HG02610 (cell line): ENCODE results near the gene PLEKHJ1.
"Not testable (repeated sequence)": the region's sequence is repeated elsewhere in the genome, so short reads cannot be mapped to it uniquely, and the experiment has no call there.

Experiments
- ATAC-seq: cut with Tn5 transposase; IDR thresholded peaks from one replicate; pipeline ENCODE4 v1.9.1; 2021; ENCODE audit warnings: mild to moderate bottlenecking, moderate library complexity; ENCODE audit not compliant: unreplicated experiment

The PLEKHJ1 gene

GRCh38 chr19:2201473-2202148 is 34.5 kb downstream of the PLEKHJ1 start:
- no peak for ATAC-seq

GRCh38 chr19:2200624-2201294 is 35.4 kb downstream of the PLEKHJ1 start:
- ATAC-seq = not testable (repeated sequence)

- no peak for ATAC-seq
These were observed 36.1 kb downstream of the PLEKHJ1 start for GRCh38 chr19:2199861-2200623.

- no peak for ATAC-seq
These were observed 36.9 kb downstream of the PLEKHJ1 start for GRCh38 chr19:2199215-2199614.

- ATAC-seq = no peak
These were observed 37.8 kb downstream of the PLEKHJ1 start for GRCh38 chr19:2198317-2198716.

- no peak for ATAC-seq
These were observed 38.9 kb downstream of the PLEKHJ1 start for GRCh38 chr19:2197270-2197669.

GRCh38 chr19:2195914-2196313 is 40.2 kb downstream of the PLEKHJ1 start:
- ATAC-seq = no peak

- no peak for ATAC-seq
These were observed 40.8 kb downstream of the PLEKHJ1 start for GRCh38 chr19:2195361-2195760.

GRCh38 chr19:2194513-2195078 is 41.5 kb downstream of the PLEKHJ1 start:
- no peak for ATAC-seq

- ATAC-seq = no peak
These were observed 42.3 kb downstream of the PLEKHJ1 start for GRCh38 chr19:2193807-2194206.

GRCh38 chr19:2192862-2193261 is 43.3 kb downstream of the PLEKHJ1 start:
- ATAC-seq = no peak

- no peak for ATAC-seq
These were observed 44.4 kb downstream of the PLEKHJ1 start for GRCh38 chr19:2191456-2192310.

GRCh38 chr19:2190848-2191455 is 45.2 kb downstream of the PLEKHJ1 start:
- ATAC-seq = no peak

- ATAC-seq = no peak
These were observed 46.2 kb downstream of the PLEKHJ1 start for GRCh38 chr19:2189880-2190279.

GRCh38 chr19:2188708-2189385 is 47.3 kb downstream of the PLEKHJ1 start:
- no peak for ATAC-seq

- no peak for ATAC-seq
These were observed 49.0 kb downstream of the PLEKHJ1 start for GRCh38 chr19:2187159-2187558.

GRCh38 chr19:2186071-2186846 is 49.9 kb downstream of the PLEKHJ1 start:
- ATAC-seq = no peak

GRCh38 chr19:2185734-2186070 is 50.4 kb downstream of the PLEKHJ1 start:
- ATAC-seq = no peak

GRCh38 chr19:2184422-2184975 is 51.6 kb downstream of the PLEKHJ1 start:
- ATAC-seq = no peak
